Endothelial cell of umbilical vein (primary cell): ENCODE measurements around the gene CDC40. TPM values are rescaled to one million over a fixed set of nuclear protein-coding genes. Genes with fewer than 3 reads are reported as not detected.

Experiments
- BruUV-seq: library from RNA; stranded (reverse); fragments of 400-500 nt; replicated peaks from 2 replicates; lab custom pipeline; 2021; lab: Mats Ljungman, UMichigan
- CTCF ChIA-PET: fragments of 300-600, 350-600 bp; sonication (Branson Sonifier 250); formaldehyde crosslinking; loops from one replicate; lab custom pipeline; 2021; ENCODE audit warnings: antibody characterized with exemption, inconsistent platforms; lab: Charles Lee
- POLR2A ChIA-PET: fragments of 300-600, 350-600 bp; sonication (Branson Sonifier 250); formaldehyde crosslinking; loops from one replicate; lab custom pipeline; 2021; ENCODE audit warnings: antibody characterized with exemption, inconsistent platforms; lab: Charles Lee
- DNase-seq: peaks from one replicate; pipeline ENCODE4 v3.0.0-alpha.2; 2011; ENCODE audit warnings: low read depth, low spot score
- FAIRE-seq: peaks from 2 replicates; lab custom pipeline; 2011; peaks lifted over from hg19 to GRCh38; lab: Jason Lieb, UNC
- H2AFZ ChIP-seq: 2 replicates; pipeline ENCODE4 v1.6.0; 2012; ENCODE audit warnings: low read depth, low read length, control low read depth, inconsistent platforms
- H3K27ac ChIP-seq: 2 replicates; pipeline ENCODE4 v1.5.1; 2011; ENCODE audit warnings: low read depth, mild to moderate bottlenecking, control low read depth, low read length, moderate library complexity; ENCODE audit not compliant: insufficient read depth
- H3K27me3 ChIP-seq, 2 experiments: 2 replicates each; pipeline versions ENCODE4 v1.6.0 to v1.6.1; 2011; ENCODE audit warnings: low read length in 2 of 2, mixed read lengths in 1 of 2; ENCODE audit not compliant: control insufficient read depth in 2 of 2, insufficient read depth in 2 of 2
- H3K36me3 ChIP-seq, 2 experiments: 2 replicates in 1 of 2; 3 replicates in 1 of 2; pipeline ENCODE4 v1.5.1; 2011; ENCODE audit warnings: low read length in 2 of 2, mild to moderate bottlenecking in 1 of 2, moderate library complexity in 1 of 2; ENCODE audit not compliant: control insufficient read depth in 2 of 2, insufficient read depth in 2 of 2; ENCODE audit errors: extremely low read depth in 1 of 2
- H3K4me1 ChIP-seq: 3 replicates; pipeline ENCODE4 v1.5.1; 2011; ENCODE audit warnings: mild to moderate bottlenecking, low read length; ENCODE audit not compliant: control insufficient read depth, insufficient read depth; ENCODE audit errors: extremely low read depth
- H3K4me2 ChIP-seq: 2 replicates; pipeline ENCODE4 v1.6.1; 2011; ENCODE audit warnings: low read length, control low read depth, mixed read lengths; ENCODE audit not compliant: insufficient read depth
- H3K4me3 ChIP-seq, 3 experiments: fragments of 200-600 bp in 1 of 3; sonication (generic), shearing (Covaris generic) in 1 of 3; replicated peaks in 1 of 3; 2 replicates each; pipeline ENCODE4 v1.5.1; 2011 to 2016; ENCODE audit warnings: control low read depth in 3 of 3, low read length in 3 of 3, mild to moderate bottlenecking in 2 of 3, inconsistent platforms in 1 of 3, low read depth in 1 of 3, moderate library complexity in 1 of 3; ENCODE audit not compliant: insufficient read depth in 1 of 3
- H3K79me2 ChIP-seq: 2 replicates; pipeline ENCODE4 v1.6.0; 2012; ENCODE audit warnings: low read length, inconsistent platforms; ENCODE audit not compliant: control insufficient read depth, insufficient read depth
- H3K9ac ChIP-seq: replicated peaks from 2 replicates; pipeline ENCODE3; 2011; ENCODE audit warnings: low read length, control low read depth; ENCODE audit not compliant: insufficient read depth; ENCODE audit errors: extremely low read depth
- H3K9me1 ChIP-seq: replicated peaks from 3 replicates; pipeline ENCODE4 v1.6.0; 2011; ENCODE audit warnings: mild to moderate bottlenecking, low read length; ENCODE audit not compliant: control insufficient read depth, insufficient read depth; ENCODE audit errors: extremely low read depth
- H3K9me3 ChIP-seq: replicated peaks from 2 replicates; pipeline ENCODE4 v1.5.1; 2012; ENCODE audit warnings: low read length, inconsistent platforms; ENCODE audit not compliant: control insufficient read depth, insufficient read depth
- H4K20me1 ChIP-seq: replicated peaks from 2 replicates; pipeline ENCODE3; 2011; ENCODE audit warnings: mild to moderate bottlenecking, low read length; ENCODE audit not compliant: control insufficient read depth, insufficient read depth; ENCODE audit errors: extremely low read depth
- CTCF ChIP-seq, 2 donors: IDR thresholded peaks; 1 replicate in 1 of 2; 2 replicates in 1 of 2; pipeline ENCODE4 v1.5.1; 2011; ENCODE audit warnings: low read length in 2 of 2, mild to moderate bottlenecking in 2 of 2, moderate library complexity in 2 of 2, control low read depth in 1 of 2, inconsistent platforms in 1 of 2, low read depth in 1 of 2; ENCODE audit not compliant: insufficient read depth in 1 of 2; ENCODE audit errors: extremely low read depth in 1 of 2
- EZH2 ChIP-seq: IDR thresholded peaks from 2 replicates; pipeline ENCODE4 v1.6.1; 2012; ENCODE audit warnings: borderline replicate concordance, low read depth, mild to moderate bottlenecking, moderate library complexity, low read length, inconsistent platforms; ENCODE audit not compliant: severe bottlenecking
- FOS ChIP-seq: IDR thresholded peaks from 2 replicates; pipeline ENCODE4 v1.6.1; 2011; ENCODE audit warnings: mild to moderate bottlenecking, low read length, moderate library complexity, borderline replicate concordance; ENCODE audit not compliant: insufficient read depth
- GATA2 ChIP-seq: IDR thresholded peaks from 2 replicates; pipeline ENCODE4 v1.7.0; 2011; ENCODE audit warnings: low read depth, mild to moderate bottlenecking, moderate library complexity, mixed read lengths, low read length; ENCODE audit not compliant: insufficient read length, insufficient read depth
- MAX ChIP-seq: IDR thresholded peaks from 2 replicates; pipeline ENCODE4 v1.6.1; 2011; ENCODE audit not compliant: insufficient read depth, insufficient read length
- POLR2AphosphoS5 ChIP-seq: IDR thresholded peaks from 2 replicates; pipeline ENCODE4 v1.6.1; 2012; ENCODE audit warnings: low read depth, mild to moderate bottlenecking, control low read depth, low read length, moderate library complexity; ENCODE audit not compliant: insufficient read depth
- dilution Hi-C: fragments of 300-500 bp; cut with MboI; formaldehyde crosslinking; loops from one replicate; pipeline ENCODE4 v1.15.0; 2019; ENCODE audit warnings: low sequenced_read_pairs; ENCODE audit not compliant: extremely low pct_ligation_motif_present
- intact Hi-C: fragments of 100-400 bp; cut with micrococcal nuclease; formaldehyde crosslinking; loops from one replicate; pipeline ENCODE4 v1.10.0; 2022
- polyA plus RNA-seq, 4 experiments: library from polyadenylated mRNA; depleted of rRNA in 3 of 4; stranded (reverse) in 3 of 4; unstranded in 1 of 4; fragments of >200 nt; gene quantifications; 2 replicates each; pipeline versions ENCODE4 v1.2.1 to v1.2.3, GENCODE V29; 2011 to 2012; ENCODE audit warnings: missing spikeins in 1 of 4
- total RNA-seq: library from RNA; stranded (reverse); gene quantifications from 2 replicates; pipeline ENCODE4 v1.2.3, GENCODE V29; 2021

Gene CDC40
- total and polyA plus RNA-seq, 2 donors (not counting 3 experiments of a cell fraction or from before 2014, with no cell fraction given), result 7.2 to 18.5 TPM

- Histone ChIP-seq H3K27me3 (no peaks in the 10 kb centered on the region), H3K9me1 (no peaks in the 10 kb centered on the region), H3K27ac (no peak overlapping the region), H3K79me2 (no peaks in the 10 kb centered on the region), H2AFZ (no peak overlapping the region), H3K9me3 (no peaks in the 10 kb centered on the region), H3K4me2 (no peak overlapping the region), H3K36me3 (peaks cover 0 to 5% of the 10 kb centered on the region in 2 experiments), H4K20me1 (no peaks in the 10 kb centered on the region), H3K9ac (no peak overlapping the region), H3K4me3 (no peak overlapping the region), H3K4me1 (no peaks in the 10 kb centered on the region)
- DNase-seq, result no peak
- intact Hi-C loops, result no loop called here
- no TSS peak for BruUV-seq
- POLR2A ChIA-PET, result no interaction called here
- TF ChIP-seq CTCF (IDR thresholded peaks at IDR 0.05; ENCODE audit: extremely low read depth in 1 of 2, insufficient read depth in 1 of 2, low read depth in 1 of 2, low read length in 2 of 2) (no peak), EZH2 (no peak), GATA2 (no peak), MAX (no peak), POLR2AphosphoS5 (no peak), FOS (no peak)
- dilution Hi-C loops, result no loop called here
- CTCF ChIA-PET, result no interaction called here
- FAIRE-seq, result no peak
These were observed 41.2 kb upstream of the CDC40 start for GRCh38 chr6:110139052-110139451.
